WERI-Rb-1 (cell line): ENCODE results near the gene COPS3.

Source experiments
- DNase-seq: peaks from one replicate; pipeline ENCODE4 v3.0.0-alpha.2; 2020
- H3K27ac ChIP-seq: fragments of 250-450 bp; sonication (Bioruptor Pico); 2 replicates; pipeline ENCODE4 v1.5.1; 2020; ENCODE audit warnings: mild to moderate bottlenecking, moderate library complexity
- H3K27me3 ChIP-seq: fragments of 250-450 bp; sonication (Bioruptor Pico); 2 replicates; pipeline ENCODE4 v1.5.1; 2021; ENCODE audit warnings: mild to moderate bottlenecking, low read depth, moderate library complexity; ENCODE audit not compliant: insufficient read depth, severe bottlenecking
- H3K36me3 ChIP-seq: fragments of 250-450 bp; sonication (Bioruptor Pico); 2 replicates; pipeline ENCODE4 v1.5.1; 2020; ENCODE audit warnings: mild to moderate bottlenecking, moderate library complexity
- H3K4me3 ChIP-seq: 2 replicates; pipeline ENCODE4 v1.5.1; 2011; ENCODE audit warnings: low read depth, mild to moderate bottlenecking, control low read depth, low read length
- H3K9me3 ChIP-seq: fragments of 250-450 bp; sonication (Bioruptor Pico); 2 replicates; pipeline ENCODE4 v1.5.1; 2021; ENCODE audit warnings: mild to moderate bottlenecking, moderate library complexity; ENCODE audit not compliant: severe bottlenecking
- CTCF ChIP-seq: IDR thresholded peaks from 2 replicates; pipeline ENCODE4 v1.5.1; 2011; ENCODE audit warnings: low read depth, mild to moderate bottlenecking, control low read depth, inconsistent platforms, low read length

The COPS3 gene

GRCh38 chr17:17254036-17254435 lies 27.0 kb downstream of the COPS3 start:
- H3K27me3 ChIP-seq: no peaks in the 10 kb centered on the region
- H3K4me3 ChIP-seq: no peak overlapping the region
- no peaks in the 10 kb centered on the region for H3K9me3 ChIP-seq
- peaks cover 97% of the 10 kb centered on the region for H3K36me3 ChIP-seq
- no peak for TF ChIP-seq CTCF
- no peak for DNase-seq
- no peak overlapping the region for H3K27ac ChIP-seq

- no peaks in the 10 kb centered on the region for H3K9me3 ChIP-seq
- H3K27me3 ChIP-seq: no peaks in the 10 kb centered on the region
- no peak for TF ChIP-seq CTCF
- no peak overlapping the region for H3K27ac ChIP-seq
- H3K4me3 ChIP-seq: no peak overlapping the region
- H3K36me3 ChIP-seq: peaks cover 97% of the 10 kb centered on the region
- DNase-seq: no peak
These were observed 27.6 kb downstream of the COPS3 start for GRCh38 chr17:17253406-17253805.

- Histone ChIP-seq H3K27ac (no peak overlapping the region), H3K4me3 (no peak overlapping the region), H3K36me3 (peaks cover 100% of the 10 kb centered on the region), H3K9me3 (no peaks in the 10 kb centered on the region), H3K27me3 (no peaks in the 10 kb centered on the region)
- no peak for DNase-seq
- TF ChIP-seq CTCF: no peak
These were observed 28.8 kb downstream of the COPS3 start for GRCh38 chr17:17252149-17252661.

GRCh38 chr17:17246879-17247278 lies 34.2 kb downstream of the COPS3 start:
- H3K4me3 ChIP-seq: no peak overlapping the region
- no peaks in the 10 kb centered on the region for H3K27me3 ChIP-seq
- peaks cover 62% of the 10 kb centered on the region for H3K36me3 ChIP-seq
- no peak for DNase-seq
- H3K27ac ChIP-seq: no peak overlapping the region
- TF ChIP-seq CTCF: no peak
- H3K9me3 ChIP-seq: no peaks in the 10 kb centered on the region

- no peak for TF ChIP-seq CTCF
- DNase-seq: no peak
- Histone ChIP-seq H3K27me3 (no peaks in the 10 kb centered on the region), H3K36me3 (peaks cover 29% of the 10 kb centered on the region), H3K9me3 (no peaks in the 10 kb centered on the region), H3K4me3 (no peak overlapping the region), H3K27ac (no peak overlapping the region)
These were observed 37.9 kb downstream of the COPS3 start for GRCh38 chr17:17243163-17243562.

GRCh38 chr17:17242246-17242645 lies 38.8 kb downstream of the COPS3 start:
- no peak for TF ChIP-seq CTCF
- H3K4me3 ChIP-seq: no peak overlapping the region

More at GRCh38 chr17:17242246-17242645, 38.8 kb downstream of the COPS3 start:
- no peaks in the 10 kb centered on the region for H3K27me3 ChIP-seq
- H3K9me3 ChIP-seq: no peaks in the 10 kb centered on the region
- H3K27ac ChIP-seq: no peak overlapping the region
- peaks cover 20% of the 10 kb centered on the region for H3K36me3 ChIP-seq
- DNase-seq: no peak
